ENCODE measurements around the gene HSPB9.

Gene HSPB9
- long read RNA-seq, partial matches to known transcripts: 0 of 2 reads
- long read RNA-seq, other reads (novel, unspliced or antisense): 1 of 2 reads

DNA sequence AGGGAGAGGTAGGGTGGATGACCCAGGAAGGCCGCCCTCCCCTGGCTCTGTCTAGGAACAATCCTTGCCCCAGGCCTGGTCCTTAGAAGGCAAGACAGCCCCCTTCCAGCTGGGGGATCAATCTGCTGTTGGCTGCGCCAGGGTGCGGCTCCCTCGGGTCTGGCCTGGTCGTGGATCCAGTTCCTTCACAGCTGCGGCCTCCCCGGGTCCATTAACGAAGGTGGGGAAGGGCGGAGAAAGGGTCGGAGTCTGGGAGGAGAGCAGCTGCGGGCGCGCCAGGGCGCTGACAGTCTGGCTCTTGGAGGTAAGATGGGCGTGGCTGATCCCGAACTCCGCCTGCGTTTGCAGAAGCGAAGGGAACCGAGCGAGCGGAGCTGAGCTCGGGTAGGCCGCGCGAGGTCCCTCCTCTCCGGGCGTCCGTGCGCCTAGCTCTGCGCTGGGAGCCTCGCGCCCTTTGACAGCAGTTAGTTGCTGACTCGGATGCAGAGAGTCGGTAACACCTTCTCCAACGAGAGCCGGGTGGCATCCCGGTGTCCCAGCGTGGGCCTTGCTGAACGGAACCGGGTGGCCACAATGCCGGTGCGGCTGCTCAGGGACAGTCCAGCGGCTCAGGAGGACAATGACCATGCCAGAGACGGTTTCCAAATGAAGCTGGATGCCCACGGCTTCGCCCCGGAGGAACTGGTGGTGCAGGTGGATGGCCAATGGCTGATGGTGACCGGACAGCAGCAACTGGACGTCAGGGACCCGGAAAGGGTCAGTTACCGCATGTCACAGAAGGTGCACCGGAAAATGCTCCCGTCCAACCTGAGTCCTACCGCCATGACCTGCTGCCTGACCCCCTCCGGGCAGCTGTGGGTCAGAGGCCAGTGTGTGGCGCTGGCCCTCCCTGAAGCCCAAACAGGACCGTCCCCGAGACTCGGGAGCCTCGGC, at the start of gene HSPB9:
HSPB9 (plus strand) TSS at position 434 of the 933 bp plus-strand sequence; CDS start at position 481, 47 bp downstream.
- TF ChIP-seq POLR2AphosphoS5 (IDR thresholded peaks at IDR 0.05; ENCODE audit: low read depth): no peak
- TF ChIP-seq GABPA (IDR thresholded peaks at IDR 0.05; ENCODE audit: low read depth): no peak
- TF ChIP-seq, protein P1, sequence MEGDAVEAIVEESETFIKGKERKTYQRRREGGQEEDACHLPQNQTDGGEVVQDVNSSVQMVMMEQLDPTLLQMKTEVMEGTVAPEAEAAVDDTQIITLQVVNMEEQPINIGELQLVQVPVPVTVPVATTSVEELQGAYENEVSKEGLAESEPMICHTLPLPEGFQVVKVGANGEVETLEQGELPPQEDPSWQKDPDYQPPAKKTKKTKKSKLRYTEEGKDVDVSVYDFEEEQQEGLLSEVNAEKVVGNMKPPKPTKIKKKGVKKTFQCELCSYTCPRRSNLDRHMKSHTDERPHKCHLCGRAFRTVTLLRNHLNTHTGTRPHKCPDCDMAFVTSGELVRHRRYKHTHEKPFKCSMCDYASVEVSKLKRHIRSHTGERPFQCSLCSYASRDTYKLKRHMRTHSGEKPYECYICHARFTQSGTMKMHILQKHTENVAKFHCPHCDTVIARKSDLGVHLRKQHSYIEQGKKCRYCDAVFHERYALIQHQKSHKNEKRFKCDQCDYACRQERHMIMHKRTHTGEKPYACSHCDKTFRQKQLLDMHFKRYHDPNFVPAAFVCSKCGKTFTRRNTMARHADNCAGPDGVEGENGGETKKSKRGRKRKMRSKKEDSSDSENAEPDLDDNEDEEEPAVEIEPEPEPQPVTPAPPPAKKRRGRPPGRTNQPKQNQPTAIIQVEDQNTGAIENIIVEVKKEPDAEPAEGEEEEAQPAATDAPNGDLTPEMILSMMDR (IDR thresholded peaks at IDR 0.05; ENCODE audit: insufficient read depth, low read length): no peak
- no peak for TF ChIP-seq SPI1 (IDR thresholded peaks at IDR 0.05; ENCODE audit: borderline replicate concordance, low read depth)
- TF ChIP-seq, protein P2, sequence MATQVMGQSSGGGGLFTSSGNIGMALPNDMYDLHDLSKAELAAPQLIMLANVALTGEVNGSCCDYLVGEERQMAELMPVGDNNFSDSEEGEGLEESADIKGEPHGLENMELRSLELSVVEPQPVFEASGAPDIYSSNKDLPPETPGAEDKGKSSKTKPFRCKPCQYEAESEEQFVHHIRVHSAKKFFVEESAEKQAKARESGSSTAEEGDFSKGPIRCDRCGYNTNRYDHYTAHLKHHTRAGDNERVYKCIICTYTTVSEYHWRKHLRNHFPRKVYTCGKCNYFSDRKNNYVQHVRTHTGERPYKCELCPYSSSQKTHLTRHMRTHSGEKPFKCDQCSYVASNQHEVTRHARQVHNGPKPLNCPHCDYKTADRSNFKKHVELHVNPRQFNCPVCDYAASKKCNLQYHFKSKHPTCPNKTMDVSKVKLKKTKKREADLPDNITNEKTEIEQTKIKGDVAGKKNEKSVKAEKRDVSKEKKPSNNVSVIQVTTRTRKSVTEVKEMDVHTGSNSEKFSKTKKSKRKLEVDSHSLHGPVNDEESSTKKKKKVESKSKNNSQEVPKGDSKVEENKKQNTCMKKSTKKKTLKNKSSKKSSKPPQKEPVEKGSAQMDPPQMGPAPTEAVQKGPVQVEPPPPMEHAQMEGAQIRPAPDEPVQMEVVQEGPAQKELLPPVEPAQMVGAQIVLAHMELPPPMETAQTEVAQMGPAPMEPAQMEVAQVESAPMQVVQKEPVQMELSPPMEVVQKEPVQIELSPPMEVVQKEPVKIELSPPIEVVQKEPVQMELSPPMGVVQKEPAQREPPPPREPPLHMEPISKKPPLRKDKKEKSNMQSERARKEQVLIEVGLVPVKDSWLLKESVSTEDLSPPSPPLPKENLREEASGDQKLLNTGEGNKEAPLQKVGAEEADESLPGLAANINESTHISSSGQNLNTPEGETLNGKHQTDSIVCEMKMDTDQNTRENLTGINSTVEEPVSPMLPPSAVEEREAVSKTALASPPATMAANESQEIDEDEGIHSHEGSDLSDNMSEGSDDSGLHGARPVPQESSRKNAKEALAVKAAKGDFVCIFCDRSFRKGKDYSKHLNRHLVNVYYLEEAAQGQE (IDR thresholded peaks at IDR 0.05; ENCODE audit: insufficient replicate concordance, low read depth): no peak
- Histone ChIP-seq H3K4me3 (replicated peaks; ENCODE audit: insufficient read depth, low read length) (no peak within 1 kb of the TSS), H3K27me3 (ENCODE audit: insufficient read depth, poor library complexity, severe bottlenecking) (no peaks in the 10 kb centered on the region), H3K27ac (replicated peaks) (peak within 1 kb of the TSS; percentile 76)
- no peak for DNase-seq (ENCODE audit: low read depth in 1 of 2, low spot score in 1 of 2)

- Histone ChIP-seq H3K27me3 (ENCODE audit: insufficient read depth, poor library complexity, severe bottlenecking) (peaks cover 12% of the 10 kb centered on the region), H3K4me3 (replicated peaks; ENCODE audit: insufficient read depth, low read length) (no peak overlapping the region), H3K27ac (replicated peaks) (no peak overlapping the region)
- no peak for TF ChIP-seq POLR2AphosphoS5 (IDR thresholded peaks at IDR 0.05; ENCODE audit: low read depth)
- TF ChIP-seq, protein P2 (IDR thresholded peaks at IDR 0.05; ENCODE audit: insufficient replicate concordance, low read depth): no peak
- TF ChIP-seq GABPA (IDR thresholded peaks at IDR 0.05; ENCODE audit: low read depth): no peak
- no peak for TF ChIP-seq SPI1 (IDR thresholded peaks at IDR 0.05; ENCODE audit: borderline replicate concordance, low read depth)
- TF ChIP-seq, protein P1 (IDR thresholded peaks at IDR 0.05; ENCODE audit: insufficient read depth, low read length): no peak
- DNase-seq (ENCODE audit: low read depth in 1 of 2, low spot score in 1 of 2): no peak
Observed at GRCh38 chr17:42075789-42076188, 46.8 kb upstream of the HSPB9 start.

- Histone ChIP-seq H3K4me3 (replicated peaks; ENCODE audit: insufficient read depth, low read length) (no peak overlapping the region), H3K27me3 (ENCODE audit: insufficient read depth, poor library complexity, severe bottlenecking) (peaks cover 6% of the 10 kb centered on the region), H3K27ac (replicated peaks) (no peak overlapping the region)
- TF ChIP-seq GABPA (IDR thresholded peaks at IDR 0.05; ENCODE audit: low read depth) (no peak), SPI1 (IDR thresholded peaks at IDR 0.05; ENCODE audit: borderline replicate concordance, low read depth) (no peak), POLR2AphosphoS5 (IDR thresholded peaks at IDR 0.05; ENCODE audit: low read depth) (no peak)
- TF ChIP-seq, protein P1 (IDR thresholded peaks at IDR 0.05; ENCODE audit: insufficient read depth, low read length): no peak
- TF ChIP-seq, protein P2 (IDR thresholded peaks at IDR 0.05; ENCODE audit: insufficient replicate concordance, low read depth): no peak
- no peak for DNase-seq (ENCODE audit: low read depth in 1 of 2, low spot score in 1 of 2)
Observed at GRCh38 chr17:42076797-42077559, 45.6 kb upstream of the HSPB9 start.
